Neural crest cell (in vitro differentiated cells): ENCODE data around the gene TALDO1. TPM values are rescaled to one million over a fixed set of nuclear protein-coding genes. Genes with fewer than 3 reads are reported as not detected.
A peak's percentile ranks its signal among the peaks of the same experiment; 100 is the strongest.

ENCODE experiments used
- DNase-seq: peaks from one replicate; pipeline ENCODE4 v3.0.0; 2021; ENCODE audit warnings: low read depth, mixed read lengths, low spot score
- H3K27ac Mint-ChIP-seq: one replicate; pipeline ENCODE4 v1.8.0; 2021; ENCODE audit warnings: mild to moderate bottlenecking, mixed read lengths; ENCODE audit not compliant: unreplicated experiment
- H3K27me3 Mint-ChIP-seq: 2 replicates; pipeline ENCODE4 v1.8.0; 2021; ENCODE audit warnings: low read depth, mild to moderate bottlenecking, mixed read lengths
- H3K36me3 Mint-ChIP-seq: 2 replicates; pipeline ENCODE4 v1.8.0; 2021; ENCODE audit warnings: low read depth, mild to moderate bottlenecking, mixed read lengths
- H3K4me1 Mint-ChIP-seq: 2 replicates; pipeline ENCODE4 v1.8.0; 2021; ENCODE audit warnings: mixed read lengths
- H3K4me3 Mint-ChIP-seq: one replicate; pipeline ENCODE4 v1.8.0; 2021; ENCODE audit warnings: mild to moderate bottlenecking, mixed read lengths
- H3K9me3 Mint-ChIP-seq: 2 replicates; pipeline ENCODE4 v1.8.0; 2021; ENCODE audit warnings: mixed read lengths
- total RNA-seq: library from RNA; stranded (reverse); gene quantifications from 2 replicates; pipeline ENCODE4 v1.2.1, GENCODE V29; 2021
- TF ChIP-seq, protein P1 (sequence below): fragments of 200-600 bp; sonication (generic); conservative IDR thresholded peaks from 2 replicates; pipeline ENCODE4 v1.5.0; 2021; ENCODE audit warnings: antibody characterized with exemption, mild to moderate bottlenecking

Gene TALDO1
- total RNA-seq, 1 donor from 2014 or later = 154 TPM

DNA sequence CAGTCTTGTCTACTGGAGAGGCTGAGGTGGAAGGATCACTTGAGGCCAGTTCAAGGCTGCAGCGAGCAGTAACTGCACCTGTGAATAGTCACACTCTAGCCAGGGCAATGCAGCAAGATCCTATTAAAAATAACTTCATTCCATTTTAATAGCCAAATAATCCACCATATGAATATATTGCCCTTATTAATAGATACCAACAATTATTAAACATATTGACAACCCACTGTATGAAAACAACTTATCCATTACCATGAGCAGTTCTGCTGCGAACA lies 19.6 kb downstream of the TALDO1 start:
- H3K36me3 Mint-ChIP-seq = peaks cover 5% of the 10 kb centered on the region
- peak overlapping the region; percentile 45 for H3K4me3 Mint-ChIP-seq
- no peak for DNase-seq
- peaks cover 2% of the 10 kb centered on the region for H3K27me3 Mint-ChIP-seq
- H3K9me3 Mint-ChIP-seq = no peaks in the 10 kb centered on the region
- TF ChIP-seq, protein P1, sequence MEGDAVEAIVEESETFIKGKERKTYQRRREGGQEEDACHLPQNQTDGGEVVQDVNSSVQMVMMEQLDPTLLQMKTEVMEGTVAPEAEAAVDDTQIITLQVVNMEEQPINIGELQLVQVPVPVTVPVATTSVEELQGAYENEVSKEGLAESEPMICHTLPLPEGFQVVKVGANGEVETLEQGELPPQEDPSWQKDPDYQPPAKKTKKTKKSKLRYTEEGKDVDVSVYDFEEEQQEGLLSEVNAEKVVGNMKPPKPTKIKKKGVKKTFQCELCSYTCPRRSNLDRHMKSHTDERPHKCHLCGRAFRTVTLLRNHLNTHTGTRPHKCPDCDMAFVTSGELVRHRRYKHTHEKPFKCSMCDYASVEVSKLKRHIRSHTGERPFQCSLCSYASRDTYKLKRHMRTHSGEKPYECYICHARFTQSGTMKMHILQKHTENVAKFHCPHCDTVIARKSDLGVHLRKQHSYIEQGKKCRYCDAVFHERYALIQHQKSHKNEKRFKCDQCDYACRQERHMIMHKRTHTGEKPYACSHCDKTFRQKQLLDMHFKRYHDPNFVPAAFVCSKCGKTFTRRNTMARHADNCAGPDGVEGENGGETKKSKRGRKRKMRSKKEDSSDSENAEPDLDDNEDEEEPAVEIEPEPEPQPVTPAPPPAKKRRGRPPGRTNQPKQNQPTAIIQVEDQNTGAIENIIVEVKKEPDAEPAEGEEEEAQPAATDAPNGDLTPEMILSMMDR = no peak
- H3K4me1 Mint-ChIP-seq = no peaks in the 10 kb centered on the region
- H3K27ac Mint-ChIP-seq = no peak overlapping the region

DNA sequence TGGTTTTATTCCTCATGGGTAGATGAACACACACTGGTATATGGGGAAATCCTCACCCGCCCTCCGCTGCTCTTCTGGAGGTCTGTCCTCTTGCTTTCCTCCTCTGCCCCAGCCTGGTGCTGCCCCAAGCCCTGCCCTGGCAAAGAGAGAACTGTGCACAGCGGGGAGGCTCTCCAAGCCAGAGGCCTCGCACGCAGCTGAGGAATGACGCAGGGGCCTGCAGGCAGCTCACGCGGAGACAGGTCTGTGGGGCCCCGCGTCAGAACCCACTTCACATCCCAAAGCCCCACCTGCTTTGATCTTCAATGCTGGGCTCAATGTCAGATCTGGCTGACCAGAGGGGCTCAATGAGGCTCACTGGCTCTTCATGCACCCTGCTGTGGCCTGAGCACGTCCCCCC lies 20.0 kb downstream of the TALDO1 start:
- no peaks in the 10 kb centered on the region for H3K4me1 Mint-ChIP-seq
- no peaks in the 10 kb centered on the region for H3K9me3 Mint-ChIP-seq
- no peak for DNase-seq
- H3K4me3 Mint-ChIP-seq = peak overlapping the region; percentile 45
- H3K36me3 Mint-ChIP-seq = peaks cover 5% of the 10 kb centered on the region
- H3K27me3 Mint-ChIP-seq = peaks cover 2% of the 10 kb centered on the region
- H3K27ac Mint-ChIP-seq = no peak overlapping the region
- TF ChIP-seq, protein P1 = no peak

DNA sequence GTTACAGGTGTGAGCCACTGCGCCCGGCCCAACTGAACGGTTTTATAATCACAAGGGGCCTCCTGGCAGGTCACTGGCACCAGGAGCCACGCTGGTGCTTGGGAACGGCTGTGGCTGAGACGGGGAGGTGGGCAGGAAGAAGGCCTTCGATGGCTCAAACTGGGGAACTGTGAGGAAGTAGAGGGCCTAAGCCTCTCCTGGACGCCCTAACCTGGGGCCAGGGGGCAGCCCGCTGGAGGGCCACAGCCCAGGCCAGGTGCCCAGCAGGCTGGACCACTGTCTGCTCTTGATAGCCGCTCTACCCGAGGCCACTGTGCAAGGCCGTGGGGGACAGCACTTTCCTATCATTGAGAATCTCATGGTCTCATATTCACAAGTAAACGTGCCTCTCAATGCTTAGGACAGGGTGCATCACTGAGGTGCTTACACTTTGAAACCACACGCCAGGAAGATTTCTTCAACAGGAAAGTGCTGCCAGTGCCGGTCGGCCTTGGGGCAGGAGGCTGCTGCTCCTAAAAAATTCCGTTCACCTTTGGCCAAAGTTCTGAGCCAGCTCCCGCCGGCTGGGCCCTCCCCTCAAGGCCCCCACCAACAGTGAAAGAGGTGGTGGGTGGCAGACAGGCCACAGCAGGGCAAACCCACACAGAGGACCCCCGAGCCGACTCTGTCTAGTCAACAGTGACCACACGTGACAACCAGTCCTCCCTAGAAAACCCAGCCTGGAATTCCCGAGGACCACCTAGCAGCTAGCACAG lies 22.8 kb downstream of the TALDO1 start:
- Mint-ChIP-seq H3K4me1 (peaks cover 6% of the 10 kb centered on the region), H3K9me3 (no peaks in the 10 kb centered on the region), H3K27me3 (no peaks in the 10 kb centered on the region), H3K27ac (no peak overlapping the region), H3K4me3 (no peak overlapping the region), H3K36me3 (peaks cover 3% of the 10 kb centered on the region)
- no peak for DNase-seq
- TF ChIP-seq, protein P1 = no peak

DNA sequence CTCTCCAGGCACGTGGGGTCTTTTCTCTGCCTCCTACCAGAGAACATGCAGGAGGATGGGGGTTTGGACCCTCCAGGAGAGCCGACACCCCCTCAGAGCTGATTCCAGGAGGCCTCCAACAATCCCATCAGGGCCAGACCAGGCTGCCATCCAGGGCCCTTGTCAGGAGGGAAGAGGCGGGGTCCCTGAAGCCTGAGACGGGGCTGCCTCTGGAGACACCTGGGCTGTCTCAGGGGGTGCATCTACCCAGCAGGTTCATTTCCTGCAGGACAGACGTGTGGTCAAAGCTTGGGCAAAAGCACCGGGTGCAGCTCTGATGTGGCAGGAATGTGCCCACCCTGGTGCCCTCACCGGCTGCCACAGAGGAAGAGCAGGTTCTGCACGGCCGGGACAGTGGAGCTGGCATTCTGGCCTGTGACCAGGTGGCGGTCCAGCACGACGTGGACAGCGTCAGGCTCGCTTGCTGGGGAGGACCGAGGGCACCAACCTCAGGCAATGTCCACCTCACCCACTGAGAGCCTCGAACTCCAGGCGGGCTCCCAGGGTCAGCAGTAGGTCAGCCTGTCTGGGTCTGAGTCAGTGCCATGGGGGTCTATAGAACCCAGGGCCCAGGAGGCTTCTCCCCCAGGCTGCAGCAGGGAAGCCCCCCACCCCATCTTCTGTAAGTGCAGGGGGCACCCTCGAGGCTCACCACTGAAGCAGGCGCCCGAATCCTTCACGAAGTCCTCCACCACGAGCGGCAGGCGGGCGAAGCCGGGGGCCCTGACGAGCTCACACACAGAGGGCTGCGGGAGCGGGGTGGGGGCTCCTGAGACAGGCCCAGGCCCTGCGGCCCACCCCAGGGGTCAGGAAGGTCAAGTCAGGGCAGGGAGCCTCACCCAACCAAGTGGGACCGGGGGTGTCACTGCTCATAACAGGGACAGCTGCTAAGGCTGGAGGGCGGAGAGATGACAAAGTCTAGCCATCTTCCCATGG lies 23.7 kb downstream of the TALDO1 start:
- Mint-ChIP-seq H3K9me3 (no peaks in the 10 kb centered on the region), H3K36me3 (peaks cover 3% of the 10 kb centered on the region), H3K4me1 (peaks cover 13% of the 10 kb centered on the region), H3K27me3 (no peaks in the 10 kb centered on the region), H3K4me3 (no peak overlapping the region), H3K27ac (no peak overlapping the region)
- TF ChIP-seq, protein P1 = no peak
- no peak for DNase-seq

DNA sequence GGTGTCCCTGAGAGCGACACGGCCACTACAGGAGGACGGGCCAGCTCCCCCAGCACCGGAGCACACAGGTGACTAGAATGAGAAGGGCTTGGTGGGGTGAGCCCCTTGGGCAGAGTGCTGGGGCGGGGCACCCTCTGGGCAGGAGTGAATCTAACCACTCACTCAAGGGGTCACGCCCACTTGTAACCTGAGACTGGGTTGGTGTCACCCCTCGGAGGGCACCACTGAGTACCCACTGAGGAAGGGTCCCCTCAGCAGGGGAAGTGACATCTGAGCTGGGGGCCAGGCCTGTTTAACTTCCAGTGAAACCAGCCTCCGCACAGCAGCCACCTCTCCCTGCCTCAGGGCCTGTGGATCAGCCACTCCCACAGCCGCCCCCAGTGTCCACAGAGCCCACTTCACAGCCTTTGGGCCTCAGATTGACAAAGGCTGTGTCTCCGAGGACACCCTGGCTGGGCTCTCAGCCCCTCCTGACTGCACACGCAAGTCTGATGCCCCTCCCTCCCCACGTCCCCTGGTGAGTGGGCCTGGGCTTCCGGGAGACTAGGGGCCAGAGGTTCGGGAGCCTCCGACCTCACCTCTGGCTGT lies 24.4 kb downstream of the TALDO1 start:
- Mint-ChIP-seq H3K4me1 (peaks cover 18% of the 10 kb centered on the region), H3K4me3 (no peak overlapping the region), H3K36me3 (peaks cover 1% of the 10 kb centered on the region), H3K27me3 (no peaks in the 10 kb centered on the region), H3K9me3 (no peaks in the 10 kb centered on the region), H3K27ac (no peak overlapping the region)
- TF ChIP-seq, protein P1 = no peak
- DNase-seq = no peak
